ENCODE measurements around the gene VASP. TPM values are rescaled to one million over a fixed set of nuclear protein-coding genes. Genes with fewer than 3 reads are reported as not detected.

VASP gene
- total and polyA plus RNA-seq, 9 of the 15 experiments (the other 6 are each of a cell fraction or from before 2014, with no cell fraction given) = 16.7 to 261 (median 112) TPM

DNA sequence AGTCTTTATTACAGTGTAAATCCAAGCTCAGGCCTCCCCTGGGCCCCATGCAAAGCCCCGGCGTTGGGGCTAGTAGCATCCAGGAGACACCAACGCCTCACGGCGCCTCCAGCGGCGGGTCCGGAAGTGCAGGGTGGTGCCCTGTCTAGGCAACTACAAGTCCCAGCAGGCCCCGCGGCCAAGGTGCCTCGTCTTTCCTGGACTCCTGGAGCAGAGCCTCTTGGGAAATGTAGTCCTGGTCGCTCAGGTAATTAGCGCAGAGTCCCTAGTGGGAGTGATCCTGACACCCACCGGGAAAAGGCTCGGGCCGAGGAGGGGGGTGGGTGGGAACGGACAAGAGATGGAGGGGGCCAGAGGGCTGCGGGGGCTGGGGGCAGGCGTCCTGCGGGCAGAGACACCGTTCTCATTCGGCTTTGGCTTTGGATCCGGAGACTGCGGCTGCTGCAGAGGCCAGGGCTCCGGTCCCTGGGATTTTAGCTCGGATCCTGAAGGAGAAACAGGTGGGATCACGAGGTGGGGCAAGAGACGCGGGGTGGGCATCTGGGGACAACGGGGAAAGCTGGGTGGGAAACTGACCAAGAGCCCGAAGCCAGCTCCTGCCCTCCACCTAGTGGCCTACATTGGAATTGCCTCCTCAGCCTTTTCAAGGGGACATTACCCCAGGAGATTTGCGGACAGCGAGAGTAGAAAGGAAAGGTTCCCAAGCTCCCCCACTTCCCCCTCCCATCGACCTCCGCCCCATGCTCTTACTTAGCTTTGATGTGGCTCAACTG lies 21.8 kb upstream of the VASP start (continued):
- TF ChIP-seq PRMT5 (CRISPR knock-in tag; IDR thresholded peaks at IDR 0.05) (no peak), MAFG (tag; conservative IDR thresholded peaks at IDR 0.05) (peak; percentile 56), TFAM (CRISPR knock-in tag; conservative IDR thresholded peaks at IDR 0.05) (no peak), LCOR (CRISPR knock-in tag; IDR thresholded peaks at IDR 0.05) (0 out of 2 replicates have a peak, but pooled peaks have one; percentile 61), PTBP1 (IDR thresholded peaks at IDR 0.05; ENCODE audit: low read depth, low read length) (no peak), MTF1 (CRISPR knock-in tag; IDR thresholded peaks at IDR 0.05; ENCODE audit: borderline replicate concordance) (no peak), HNRNPK (IDR thresholded peaks at IDR 0.05; ENCODE audit: low read depth, low read length, poor library complexity, severe bottlenecking) (no peak), WHSC1 (IDR thresholded peaks at IDR 0.05; ENCODE audit: low read length) (no peak), DDX20 (tag; IDR thresholded peaks at IDR 0.05; ENCODE audit: low read depth) (no peak), TBP (optimal IDR thresholded peaks at IDR 0.05; ENCODE audit: low read depth, low read length) (peak; percentile 35), ZNF197 (CRISPR knock-in tag; IDR thresholded peaks at IDR 0.05; ENCODE audit: low read depth) (peak; percentile 97), JUN (IDR thresholded peaks at IDR 0.05; ENCODE audit: borderline replicate concordance, low read depth, low read length) (peak; percentile 36; the same call in 1 of the 2 replicates), JUN (CRISPR knock-in tag; IDR thresholded peaks at IDR 0.05; ENCODE audit: borderline replicate concordance) (no peak), SMARCE1 (IDR thresholded peaks at IDR 0.05) (0 out of 2 replicates have a peak, but pooled peaks have one; percentile 35), RAD21 (CRISPR knock-in tag; conservative IDR thresholded peaks at IDR 0.05 in 1 of 2, IDR thresholded peaks at IDR 0.05 in 1 of 2) (peak; percentile 46 to 63), ZNF134 (CRISPR knock-in tag; conservative IDR thresholded peaks at IDR 0.05) (no peak), CREM (IDR thresholded peaks at IDR 0.05; ENCODE audit: low read depth) (peak; percentile 84), ZNF766 (CRISPR knock-in tag; conservative IDR thresholded peaks at IDR 0.05) (peak; percentile 94)
- TF ChIP-seq, protein P1, sequence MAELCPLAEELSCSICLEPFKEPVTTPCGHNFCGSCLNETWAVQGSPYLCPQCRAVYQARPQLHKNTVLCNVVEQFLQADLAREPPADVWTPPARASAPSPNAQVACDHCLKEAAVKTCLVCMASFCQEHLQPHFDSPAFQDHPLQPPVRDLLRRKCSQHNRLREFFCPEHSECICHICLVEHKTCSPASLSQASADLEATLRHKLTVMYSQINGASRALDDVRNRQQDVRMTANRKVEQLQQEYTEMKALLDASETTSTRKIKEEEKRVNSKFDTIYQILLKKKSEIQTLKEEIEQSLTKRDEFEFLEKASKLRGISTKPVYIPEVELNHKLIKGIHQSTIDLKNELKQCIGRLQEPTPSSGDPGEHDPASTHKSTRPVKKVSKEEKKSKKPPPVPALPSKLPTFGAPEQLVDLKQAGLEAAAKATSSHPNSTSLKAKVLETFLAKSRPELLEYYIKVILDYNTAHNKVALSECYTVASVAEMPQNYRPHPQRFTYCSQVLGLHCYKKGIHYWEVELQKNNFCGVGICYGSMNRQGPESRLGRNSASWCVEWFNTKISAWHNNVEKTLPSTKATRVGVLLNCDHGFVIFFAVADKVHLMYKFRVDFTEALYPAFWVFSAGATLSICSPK (IDR thresholded peaks at IDR 0.05; ENCODE audit: borderline replicate concordance) = no peak
- TF ChIP-seq, protein P2, sequence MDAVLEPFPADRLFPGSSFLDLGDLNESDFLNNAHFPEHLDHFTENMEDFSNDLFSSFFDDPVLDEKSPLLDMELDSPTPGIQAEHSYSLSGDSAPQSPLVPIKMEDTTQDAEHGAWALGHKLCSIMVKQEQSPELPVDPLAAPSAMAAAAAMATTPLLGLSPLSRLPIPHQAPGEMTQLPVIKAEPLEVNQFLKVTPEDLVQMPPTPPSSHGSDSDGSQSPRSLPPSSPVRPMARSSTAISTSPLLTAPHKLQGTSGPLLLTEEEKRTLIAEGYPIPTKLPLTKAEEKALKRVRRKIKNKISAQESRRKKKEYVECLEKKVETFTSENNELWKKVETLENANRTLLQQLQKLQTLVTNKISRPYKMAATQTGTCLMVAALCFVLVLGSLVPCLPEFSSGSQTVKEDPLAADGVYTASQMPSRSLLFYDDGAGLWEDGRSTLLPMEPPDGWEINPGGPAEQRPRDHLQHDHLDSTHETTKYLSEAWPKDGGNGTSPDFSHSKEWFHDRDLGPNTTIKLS (IDR thresholded peaks at IDR 0.05; ENCODE audit: borderline replicate concordance, low read depth) = peak; percentile 72; the same call in 1 of the 2 replicates
- TF ChIP-seq, protein P3, sequence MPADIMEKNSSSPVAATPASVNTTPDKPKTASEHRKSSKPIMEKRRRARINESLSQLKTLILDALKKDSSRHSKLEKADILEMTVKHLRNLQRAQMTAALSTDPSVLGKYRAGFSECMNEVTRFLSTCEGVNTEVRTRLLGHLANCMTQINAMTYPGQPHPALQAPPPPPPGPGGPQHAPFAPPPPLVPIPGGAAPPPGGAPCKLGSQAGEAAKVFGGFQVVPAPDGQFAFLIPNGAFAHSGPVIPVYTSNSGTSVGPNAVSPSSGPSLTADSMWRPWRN (IDR thresholded peaks at IDR 0.05; ENCODE audit: low read depth) = no peak
- TF ChIP-seq, protein P4, sequence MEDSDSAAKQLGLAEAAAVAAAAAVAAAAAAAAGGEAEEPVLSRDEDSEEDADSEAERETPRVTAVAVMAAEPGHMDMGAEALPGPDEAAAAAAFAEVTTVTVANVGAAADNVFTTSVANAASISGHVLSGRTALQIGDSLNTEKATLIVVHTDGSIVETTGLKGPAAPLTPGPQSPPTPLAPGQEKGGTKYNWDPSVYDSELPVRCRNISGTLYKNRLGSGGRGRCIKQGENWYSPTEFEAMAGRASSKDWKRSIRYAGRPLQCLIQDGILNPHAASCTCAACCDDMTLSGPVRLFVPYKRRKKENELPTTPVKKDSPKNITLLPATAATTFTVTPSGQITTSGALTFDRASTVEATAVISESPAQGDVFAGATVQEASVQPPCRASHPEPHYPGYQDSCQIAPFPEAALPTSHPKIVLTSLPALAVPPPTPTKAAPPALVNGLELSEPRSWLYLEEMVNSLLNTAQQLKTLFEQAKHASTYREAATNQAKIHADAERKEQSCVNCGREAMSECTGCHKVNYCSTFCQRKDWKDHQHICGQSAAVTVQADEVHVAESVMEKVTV (CRISPR knock-in tag; IDR thresholded peaks at IDR 0.05) = 0 out of 2 replicates have a peak, but pooled peaks have one; percentile 45

Data from K562 (cell line).